DOHH2 (cell line): ENCODE data around the gene RNU5D-1.

ENCODE experiments used
- H3F3A ChIP-seq: fragments of 200-600 bp; sonication (generic), shearing (Covaris generic); 2 replicates; pipeline ENCODE4 v1.6.0; 2016; ENCODE audit warnings: antibody characterized with exemption, mild to moderate bottlenecking; ENCODE audit not compliant: control insufficient read depth, insufficient read depth
- H3K27ac ChIP-seq: fragments of 200-600 bp; sonication (generic); 2 replicates; pipeline ENCODE4 v1.5.1; 2014; ENCODE audit warnings: low read depth, mild to moderate bottlenecking, low read length, moderate library complexity
- H3K27me3 ChIP-seq: fragments of 200-600 bp; sonication (generic); 2 replicates; pipeline ENCODE4 v1.6.1; 2014; ENCODE audit warnings: mild to moderate bottlenecking, low read length, mixed read lengths; ENCODE audit not compliant: control insufficient read depth
- H3K36me3 ChIP-seq: fragments of 200-600 bp; sonication (generic); 2 replicates; pipeline ENCODE4 v1.6.1; 2014; ENCODE audit warnings: mild to moderate bottlenecking, low read length, moderate library complexity, mixed read lengths; ENCODE audit not compliant: control insufficient read depth
- H3K4me1 ChIP-seq: fragments of 200-600 bp; sonication (generic); 2 replicates; pipeline ENCODE4 v1.6.1; 2014; ENCODE audit warnings: mild to moderate bottlenecking, low read length, mixed read lengths; ENCODE audit not compliant: control insufficient read depth
- H3K4me2 ChIP-seq: fragments of 200-600 bp; sonication (generic); 2 replicates; pipeline ENCODE4 v1.6.0; 2014; ENCODE audit warnings: mild to moderate bottlenecking, low read length, moderate library complexity
- H3K4me3 ChIP-seq: fragments of 200-600 bp; sonication (generic); 2 replicates; pipeline ENCODE4 v1.5.1; 2014; ENCODE audit warnings: mild to moderate bottlenecking, low read length, mixed read lengths
- H3K79me2 ChIP-seq: fragments of 200-600 bp; sonication (generic); 2 replicates; pipeline ENCODE4 v1.6.1; 2014; ENCODE audit warnings: mild to moderate bottlenecking, low read length, mixed read lengths; ENCODE audit not compliant: control insufficient read depth
- H3K9me2 ChIP-seq: fragments of 200-600 bp; sonication (generic); replicated peaks from 2 replicates; pipeline ENCODE4 v1.6.1; 2014; ENCODE audit warnings: mild to moderate bottlenecking, low read length, mixed read lengths; ENCODE audit not compliant: control insufficient read depth
- H3K9me3 ChIP-seq: fragments of 200-600 bp; sonication (generic); 2 replicates; pipeline ENCODE4 v1.6.1; 2014; ENCODE audit warnings: antibody characterized with exemption, low read length, mixed read lengths; ENCODE audit not compliant: control insufficient read depth, insufficient read depth
- H4K20me1 ChIP-seq: fragments of 200-600 bp; sonication (generic); 2 replicates; pipeline ENCODE4 v1.6.0; 2014; ENCODE audit warnings: low read depth, mild to moderate bottlenecking, antibody characterized with exemption, low read length, moderate library complexity; ENCODE audit not compliant: control insufficient read depth, insufficient read depth
- EZH2phosphoT487 ChIP-seq: fragments of 200-600 bp; sonication (generic); IDR thresholded peaks from 2 replicates; pipeline ENCODE4 v1.6.1; 2017; ENCODE audit warnings: borderline replicate concordance, mild to moderate bottlenecking, antibody characterized with exemption, low read length, moderate library complexity, mixed read lengths
- TF ChIP-seq, protein P1 (sequence below): fragments of 200-600 bp; sonication (generic); IDR thresholded peaks from one replicate; pipeline ENCODE4 v1.5.1; 2014; ENCODE audit warnings: antibody characterized with exemption, mild to moderate bottlenecking, low read depth, low read length; ENCODE audit not compliant: poor library complexity, severe bottlenecking

Gene RNU5D-1

GRCh38 chr1:44730741-44731512 is at the start of gene RNU5D-1:
TSS of gene RNU5D-1 (minus strand) at chr1:44731170.
- H3K4me3 ChIP-seq: peak within 1 kb of the TSS; percentile 60
- H3K9me2 ChIP-seq: no peaks in the 10 kb centered on the region
- H3K27ac ChIP-seq: peak within 1 kb of the TSS; percentile 97
- no peaks in the 10 kb centered on the region for H3K36me3 ChIP-seq
- H3K4me1 ChIP-seq: peaks cover 50% of the 10 kb centered on the region
- TF ChIP-seq, protein P1, sequence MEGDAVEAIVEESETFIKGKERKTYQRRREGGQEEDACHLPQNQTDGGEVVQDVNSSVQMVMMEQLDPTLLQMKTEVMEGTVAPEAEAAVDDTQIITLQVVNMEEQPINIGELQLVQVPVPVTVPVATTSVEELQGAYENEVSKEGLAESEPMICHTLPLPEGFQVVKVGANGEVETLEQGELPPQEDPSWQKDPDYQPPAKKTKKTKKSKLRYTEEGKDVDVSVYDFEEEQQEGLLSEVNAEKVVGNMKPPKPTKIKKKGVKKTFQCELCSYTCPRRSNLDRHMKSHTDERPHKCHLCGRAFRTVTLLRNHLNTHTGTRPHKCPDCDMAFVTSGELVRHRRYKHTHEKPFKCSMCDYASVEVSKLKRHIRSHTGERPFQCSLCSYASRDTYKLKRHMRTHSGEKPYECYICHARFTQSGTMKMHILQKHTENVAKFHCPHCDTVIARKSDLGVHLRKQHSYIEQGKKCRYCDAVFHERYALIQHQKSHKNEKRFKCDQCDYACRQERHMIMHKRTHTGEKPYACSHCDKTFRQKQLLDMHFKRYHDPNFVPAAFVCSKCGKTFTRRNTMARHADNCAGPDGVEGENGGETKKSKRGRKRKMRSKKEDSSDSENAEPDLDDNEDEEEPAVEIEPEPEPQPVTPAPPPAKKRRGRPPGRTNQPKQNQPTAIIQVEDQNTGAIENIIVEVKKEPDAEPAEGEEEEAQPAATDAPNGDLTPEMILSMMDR: peak; percentile 83
- TF ChIP-seq EZH2phosphoT487: no peak
- no peaks in the 10 kb centered on the region for H3K9me3 ChIP-seq
- H3K27me3 ChIP-seq: no peaks in the 10 kb centered on the region
- no peaks in the 10 kb centered on the region for H3K79me2 ChIP-seq
- peaks cover 26% of the 10 kb centered on the region for H3F3A ChIP-seq
- peak within 1 kb of the TSS; percentile 79 for H3K4me2 ChIP-seq
- H4K20me1 ChIP-seq: no peaks in the 10 kb centered on the region

DNA sequence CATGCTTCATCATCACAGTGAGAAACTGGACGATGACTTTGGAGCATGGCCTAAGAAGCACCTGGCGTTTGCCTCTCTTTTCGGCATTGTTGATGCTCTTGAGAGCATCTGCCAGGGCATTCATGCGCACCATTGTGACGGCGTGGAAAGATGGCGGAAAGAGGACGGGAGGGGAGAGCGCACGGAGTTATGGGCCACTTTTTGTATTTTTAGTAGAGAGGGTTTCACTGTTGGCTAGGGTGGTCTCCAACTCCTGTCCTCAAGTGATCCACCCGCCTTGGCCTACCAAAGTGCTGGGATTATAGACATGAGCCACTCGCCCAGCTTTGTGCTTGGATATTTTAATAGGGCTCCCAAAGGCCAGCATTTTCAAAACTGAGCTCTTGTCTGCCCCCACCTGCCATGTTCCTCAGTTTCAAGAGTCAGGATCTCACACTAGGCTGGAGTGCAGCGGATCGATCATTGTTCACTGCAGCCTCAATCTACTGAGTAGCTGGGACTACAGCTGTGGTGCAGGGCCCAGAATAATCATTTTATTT is 49.7 kb upstream of the RNU5D-1 start:
- H3K4me3 ChIP-seq: no peak overlapping the region
- H3K79me2 ChIP-seq: peaks cover 36% of the 10 kb centered on the region
- peaks cover 80% of the 10 kb centered on the region for H3F3A ChIP-seq
- TF ChIP-seq EZH2phosphoT487: no peak
- TF ChIP-seq, protein P1: no peak
- no peak overlapping the region for H3K27ac ChIP-seq
- no peak overlapping the region for H3K4me2 ChIP-seq
- H3K27me3 ChIP-seq: no peaks in the 10 kb centered on the region
- H3K9me2 ChIP-seq: no peaks in the 10 kb centered on the region
- H3K36me3 ChIP-seq: peaks cover 66% of the 10 kb centered on the region
- no peaks in the 10 kb centered on the region for H3K9me3 ChIP-seq
- peaks cover 12% of the 10 kb centered on the region for H4K20me1 ChIP-seq
- peaks cover 54% of the 10 kb centered on the region for H3K4me1 ChIP-seq

- no peaks in the 10 kb centered on the region for H3K9me2 ChIP-seq
- H3K4me3 ChIP-seq: peak overlapping the region; percentile 99; the same call in 1 of the 2 replicates
- H3K9me3 ChIP-seq: no peaks in the 10 kb centered on the region
- H3K79me2 ChIP-seq: peaks cover 53% of the 10 kb centered on the region
- TF ChIP-seq EZH2phosphoT487: no peak
- TF ChIP-seq, protein P1: no peak
- no peaks in the 10 kb centered on the region for H3K27me3 ChIP-seq
- peaks cover 45% of the 10 kb centered on the region for H3K4me1 ChIP-seq
- peaks cover 12% of the 10 kb centered on the region for H4K20me1 ChIP-seq
- H3K4me2 ChIP-seq: peak overlapping the region; percentile 74; the same call in 1 of the 2 replicates
- H3F3A ChIP-seq: peaks cover 78% of the 10 kb centered on the region
- peaks cover 73% of the 10 kb centered on the region for H3K36me3 ChIP-seq
- no peak overlapping the region for H3K27ac ChIP-seq
These were observed 48.0 kb upstream of the RNU5D-1 start for GRCh38 chr1:44778705-44779576.
